EH (cell line): Measurements from ENCODE around the gene XRCC2.
"Not testable (repeated sequence)": the region's sequence is repeated elsewhere in the genome, so short reads cannot be mapped to it uniquely, and the experiment has no call there.

Source experiments
- DNase-seq: peaks from one replicate; pipeline ENCODE4 v3.0.0-alpha.2; 2015; ENCODE audit warnings: low read depth

XRCC2 gene

DNA sequence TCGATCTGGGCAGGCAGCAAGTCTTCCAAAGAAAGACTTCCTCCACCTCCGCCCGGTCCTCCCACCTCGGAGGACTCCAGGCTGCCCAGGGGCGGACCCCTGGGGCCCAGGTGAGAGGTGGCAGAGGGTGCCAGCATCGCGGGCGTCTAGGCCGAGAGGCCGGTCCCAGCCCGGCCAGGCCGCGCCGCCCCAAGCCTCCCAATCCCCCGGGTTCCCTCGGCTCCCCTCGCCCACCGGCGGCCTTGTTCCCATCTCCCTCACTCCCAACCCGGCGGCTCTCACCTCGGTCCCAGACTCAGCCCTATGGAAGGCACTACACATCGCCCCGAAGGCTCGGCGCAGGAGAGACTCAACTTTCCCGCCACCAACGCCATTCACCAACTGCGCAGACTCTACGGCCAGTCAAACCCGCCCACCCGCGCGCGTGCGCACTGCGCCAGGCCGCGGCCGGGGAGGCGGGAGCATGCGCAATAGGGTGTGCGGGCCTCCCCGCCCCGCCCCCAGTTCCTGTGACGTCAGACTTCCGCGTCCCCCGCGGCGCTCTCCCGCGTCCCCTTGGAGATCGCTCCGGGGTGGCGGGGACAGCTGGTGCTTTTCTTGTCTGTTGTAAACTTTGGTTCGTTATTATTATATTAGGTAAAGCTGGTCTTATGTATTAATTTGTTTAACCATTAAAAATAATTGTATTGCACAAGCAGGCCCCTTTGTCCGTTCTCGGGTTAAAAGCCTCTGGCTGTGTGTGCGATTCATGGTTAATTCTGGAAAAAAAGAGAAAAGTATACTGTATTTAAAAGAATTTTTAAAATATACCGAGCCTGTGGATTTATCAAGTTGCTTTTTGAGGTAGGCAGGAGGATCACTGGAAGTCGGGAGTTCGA, at the start of gene XRCC2:
Gene XRCC2 (minus strand): TSS at position 383 of the 878 bp plus-strand sequence. CDS start 62 bp downstream, at position 321.
- DNase-seq = peak; percentile 89

DNA sequence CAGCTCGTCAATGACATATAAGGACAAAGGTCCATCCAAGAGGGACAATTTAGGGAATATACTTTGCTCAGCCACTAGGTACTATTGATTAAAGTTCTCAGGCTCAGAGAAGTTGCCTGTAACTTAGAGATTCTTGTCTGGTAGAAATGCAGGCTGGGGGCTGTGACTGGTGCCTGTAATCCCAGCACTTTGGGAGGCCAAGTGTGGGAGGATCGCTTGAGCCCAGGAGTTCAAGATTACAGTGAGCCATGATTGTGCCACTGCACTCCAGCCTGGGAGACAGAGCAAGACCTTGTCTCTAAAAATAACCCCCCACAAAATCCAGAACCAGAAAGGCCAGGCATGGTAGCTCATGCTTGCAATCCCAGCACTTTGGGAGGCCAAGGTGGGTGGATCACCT, 47.4 kb upstream of the XRCC2 start:
- DNase-seq = no peak

DNA sequence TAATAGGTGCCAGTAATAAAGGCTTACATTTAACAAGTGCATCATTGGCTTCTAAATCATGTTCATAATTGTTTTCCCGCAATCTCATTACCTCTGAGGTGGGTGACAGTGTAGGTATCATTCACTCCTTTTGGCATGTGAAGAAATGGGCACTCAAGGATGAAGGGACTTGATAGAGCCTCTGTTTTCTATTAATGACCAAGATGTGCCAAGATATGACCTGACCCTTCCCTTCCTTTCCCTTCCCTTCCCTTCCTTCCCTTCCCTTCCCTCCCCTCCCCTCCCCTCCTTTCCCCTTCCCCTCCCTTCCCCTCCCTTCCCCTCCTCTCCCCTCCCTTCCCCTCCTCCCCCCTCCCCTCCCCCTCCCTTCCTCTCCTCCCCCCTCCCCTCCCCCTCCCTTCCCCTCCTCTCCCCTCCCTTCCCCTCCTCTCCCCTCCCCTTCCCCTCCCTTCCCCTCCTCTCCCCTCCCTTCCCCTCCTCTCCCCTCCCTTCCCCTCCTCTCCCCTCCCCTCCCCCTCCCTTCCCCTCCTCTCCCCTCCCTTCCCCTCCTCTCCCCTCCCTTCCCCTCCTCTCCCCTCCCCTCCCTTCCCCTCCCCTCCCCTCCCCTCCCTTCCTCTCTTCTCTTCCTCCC, 36.6 kb upstream of the XRCC2 start:
- DNase-seq = not testable (repeated sequence)

DNA sequence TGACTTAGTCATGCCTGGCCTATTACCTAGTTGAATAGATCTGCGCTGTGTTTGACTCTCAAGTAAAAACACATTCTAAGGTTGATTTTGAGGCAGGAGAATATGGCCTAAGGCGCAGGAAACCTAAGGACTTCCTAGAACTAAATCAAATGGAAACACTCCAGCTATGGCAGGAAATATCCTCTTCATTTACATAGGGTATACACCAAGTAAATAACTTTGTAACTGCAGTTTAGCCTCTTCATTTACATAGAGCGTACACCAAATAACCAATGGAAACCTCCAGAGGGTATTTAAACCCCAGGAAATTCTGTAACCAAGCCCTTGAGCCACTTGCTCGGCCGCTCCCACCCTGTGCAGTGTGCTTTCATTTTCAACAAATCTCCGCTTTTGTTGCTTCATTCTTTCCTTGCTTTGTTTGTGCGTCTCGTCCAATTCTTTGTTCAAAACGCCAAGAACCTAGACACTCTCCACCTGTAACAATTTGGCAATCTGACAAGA, 35.6 kb upstream of the XRCC2 start:
- no peak for DNase-seq

DNA sequence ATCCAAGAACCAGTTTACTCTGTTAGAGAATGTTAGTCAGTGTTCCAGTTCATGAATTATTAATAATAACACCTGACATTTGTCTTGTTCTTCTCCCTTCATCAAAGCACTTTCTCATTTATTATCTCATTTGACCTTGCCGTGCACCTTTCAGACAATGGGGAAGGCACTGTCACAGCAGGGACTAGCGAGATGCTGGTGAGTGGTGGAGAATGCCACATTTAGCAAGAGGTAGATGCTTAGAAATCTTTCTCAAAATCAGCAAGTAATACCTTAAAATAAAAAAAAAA, 34.2 kb upstream of the XRCC2 start:
- DNase-seq = no peak

DNA sequence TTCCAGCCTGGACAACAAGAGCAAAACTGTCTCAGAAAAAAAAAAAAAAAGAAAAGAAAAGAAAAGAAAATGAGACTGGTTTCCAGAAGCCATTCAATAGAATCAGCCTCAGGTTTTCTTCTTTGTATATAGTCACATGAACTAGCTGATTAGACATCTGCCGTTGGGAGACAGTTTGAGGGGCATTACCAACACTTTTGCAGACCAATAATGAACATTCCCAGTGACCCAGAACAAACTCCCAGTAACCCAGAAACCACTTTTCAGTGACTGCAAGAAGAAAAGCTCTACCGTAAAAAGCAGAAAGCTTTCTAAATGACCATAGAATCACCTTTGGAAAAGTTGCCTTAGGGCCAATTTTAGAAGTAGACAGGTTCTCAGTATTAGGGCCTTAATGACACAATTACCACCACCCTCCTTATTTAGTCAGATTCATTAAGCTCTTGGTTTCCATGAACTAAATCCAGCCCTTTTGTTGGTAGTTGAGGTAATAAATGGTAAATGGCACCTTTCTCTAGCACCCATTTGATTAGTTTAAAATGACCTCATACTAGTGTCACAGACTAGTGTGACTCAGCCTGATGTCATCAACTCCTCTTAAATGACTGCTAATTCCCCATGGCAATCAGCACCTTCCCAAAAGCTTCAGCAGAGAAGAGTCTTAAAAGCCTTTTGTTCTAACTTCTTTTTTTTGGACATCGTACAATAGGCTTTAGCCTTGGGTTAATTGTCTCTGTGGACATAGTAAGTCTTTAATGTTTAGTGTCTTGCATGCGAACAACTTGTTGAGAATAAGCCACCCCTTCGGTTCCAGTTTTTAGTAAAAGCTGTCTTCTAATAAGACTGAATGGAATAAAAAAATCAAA, 33.6 kb upstream of the XRCC2 start:
- peak; percentile 20 for DNase-seq

DNA sequence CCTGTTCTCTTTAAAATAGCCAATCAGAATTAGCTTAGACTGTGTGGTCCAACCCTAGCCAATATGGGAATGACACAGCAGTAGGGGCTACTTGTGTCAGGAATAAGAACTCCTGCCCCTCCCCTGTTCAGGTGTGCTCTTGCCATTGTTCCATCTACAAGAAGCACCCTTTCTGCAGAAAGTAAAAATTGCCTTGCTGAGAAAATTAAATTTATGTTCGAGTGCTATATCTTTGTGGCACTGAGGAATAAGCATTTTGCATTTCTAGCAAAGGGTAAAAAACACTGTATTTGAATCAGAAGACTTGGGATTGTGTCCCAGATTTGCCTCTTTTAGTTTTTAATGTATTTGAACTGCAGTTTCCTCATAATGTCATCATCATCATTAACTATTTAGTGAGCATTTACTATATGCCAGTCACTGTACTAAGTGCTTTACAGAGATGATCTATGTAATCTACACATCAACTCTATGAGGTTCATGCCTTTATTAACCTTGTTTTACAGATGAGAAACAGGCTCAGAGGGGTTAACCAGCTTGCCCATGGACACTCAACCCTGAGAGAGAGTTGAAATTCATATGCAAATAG, 28.9 kb upstream of the XRCC2 start:
- no peak for DNase-seq

DNA sequence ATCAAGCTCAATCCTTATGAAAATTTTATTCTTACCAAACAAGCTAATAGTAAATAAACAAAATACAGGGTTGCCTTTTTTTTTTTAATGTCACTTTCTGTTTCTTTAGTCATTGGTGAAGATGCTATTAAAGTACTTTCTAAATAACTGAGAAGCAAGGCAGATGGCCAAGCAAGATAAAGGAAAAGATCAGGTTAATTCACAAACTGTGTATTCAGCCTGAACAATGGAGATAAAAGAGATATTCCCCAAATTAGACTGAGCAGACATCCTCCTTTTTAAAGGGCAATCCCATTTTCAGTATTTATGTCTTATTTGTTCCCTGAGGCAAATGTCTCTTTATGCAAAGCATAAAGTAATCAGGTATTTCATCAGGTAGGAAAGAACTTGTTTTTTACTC, 23.1 kb upstream of the XRCC2 start:
- DNase-seq = no peak

DNA sequence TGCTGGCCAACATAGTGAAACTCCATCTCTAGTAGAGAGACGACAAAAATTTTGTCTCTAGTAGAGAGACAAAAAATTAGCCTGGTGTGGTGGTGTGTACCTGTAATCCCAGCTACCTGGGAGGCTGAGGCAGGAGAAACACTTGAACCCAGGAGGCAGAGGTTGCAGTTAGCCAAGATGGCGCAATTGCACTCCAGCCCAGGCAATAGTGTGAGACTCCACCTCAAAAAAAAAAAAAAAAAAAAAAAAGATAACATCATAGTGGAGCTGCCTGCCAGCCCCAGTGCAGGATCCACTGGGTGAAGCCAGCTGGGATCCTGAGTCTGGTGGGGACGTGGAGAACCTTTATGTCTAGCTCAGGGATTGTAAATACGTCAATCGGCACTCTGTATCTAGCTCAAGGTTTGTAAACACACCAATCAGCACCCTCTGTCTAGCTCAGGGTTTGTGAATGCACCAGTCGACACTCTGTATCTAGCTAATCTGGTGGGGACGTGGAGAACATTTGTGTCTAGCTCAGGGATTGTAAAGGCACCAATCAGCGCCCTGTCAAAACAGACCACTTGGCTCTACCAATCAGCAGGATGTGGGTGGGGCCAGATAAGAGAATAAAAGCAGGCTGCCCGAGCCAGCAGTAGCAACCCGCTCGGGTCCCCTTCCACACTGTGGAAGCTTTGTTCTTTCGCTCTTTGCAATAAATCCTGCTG, 21.5 kb upstream of the XRCC2 start:
- not testable (repeated sequence) for DNase-seq

DNA sequence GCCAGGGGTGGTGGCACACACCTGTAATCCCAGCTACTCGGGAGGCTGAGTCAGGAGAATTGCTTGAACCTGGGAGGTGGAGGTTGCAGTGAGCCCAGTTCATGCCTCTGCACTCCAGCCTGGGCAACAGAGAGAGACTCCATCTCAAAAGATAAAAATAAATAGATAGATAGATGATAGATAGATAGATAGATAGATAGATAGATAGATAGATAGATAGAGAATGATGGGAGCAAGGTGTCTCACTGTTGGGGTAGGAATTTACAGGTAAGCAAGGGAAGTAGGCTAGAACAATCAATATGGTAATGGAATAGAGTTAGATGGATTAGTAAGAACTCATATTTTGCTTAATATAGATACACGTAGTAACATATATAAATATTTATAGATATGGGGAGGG, 16.3 kb upstream of the XRCC2 start:
- not testable (repeated sequence) for DNase-seq

DNA sequence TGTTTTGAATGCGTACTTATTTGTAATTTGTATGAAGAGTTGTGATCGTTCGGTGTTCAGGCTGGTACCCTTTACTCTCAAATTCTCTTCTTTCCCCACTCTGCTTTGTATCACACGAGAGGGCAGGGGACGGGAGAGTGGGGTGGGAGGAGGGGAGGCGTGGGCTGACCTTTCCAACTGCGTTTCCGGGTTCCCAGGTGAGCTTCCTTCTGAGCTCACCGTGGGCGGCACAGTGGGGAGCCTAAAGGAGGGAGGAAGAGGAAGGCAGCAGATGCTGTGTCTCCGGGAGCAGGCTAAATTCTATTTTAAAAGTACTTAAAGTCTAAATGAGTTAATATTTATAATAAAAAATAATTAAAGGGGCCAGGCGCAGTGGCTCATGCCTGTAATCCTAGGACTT, 7.4 kb upstream of the XRCC2 start:
- DNase-seq = no peak

DNA sequence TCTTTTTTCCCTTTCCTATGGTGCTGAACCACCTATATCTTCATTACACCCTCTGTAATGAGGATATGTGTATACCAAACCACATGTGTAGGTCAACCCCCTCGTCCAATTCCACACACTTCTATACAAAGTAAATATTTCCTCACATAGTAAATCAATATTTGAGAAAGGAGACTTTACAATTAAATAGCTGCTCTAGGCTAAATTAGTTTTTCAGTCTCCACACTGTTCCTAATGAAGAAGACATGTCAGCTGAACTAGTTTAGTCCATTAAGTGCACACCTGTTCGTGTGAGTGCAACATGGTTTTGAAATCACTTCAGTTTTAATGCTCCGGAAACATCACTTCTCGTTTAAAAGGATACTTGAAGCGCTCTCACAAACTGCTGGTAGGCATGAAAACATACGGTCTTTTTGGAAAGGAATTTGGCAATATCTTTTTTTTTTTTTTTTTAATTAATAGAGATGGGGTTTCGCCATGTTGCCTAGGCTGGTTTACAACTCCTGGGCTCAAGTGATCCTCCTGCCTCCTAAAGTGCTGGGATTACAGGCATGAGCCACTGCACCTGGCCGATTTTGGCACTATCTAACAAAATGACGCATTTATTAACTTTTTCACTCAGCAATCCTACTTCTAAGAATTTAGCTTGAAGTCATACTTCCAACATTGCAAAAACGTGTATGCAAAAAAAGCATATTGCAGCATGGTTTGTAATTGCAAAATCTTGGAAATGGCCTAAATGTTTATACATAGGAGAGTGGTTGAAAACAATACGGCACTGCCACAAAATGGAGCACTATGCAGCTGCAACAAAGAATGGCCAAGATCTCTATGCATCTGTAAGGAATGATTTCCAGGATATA, 2.1 kb upstream of the XRCC2 start:
- no peak for DNase-seq

DNA sequence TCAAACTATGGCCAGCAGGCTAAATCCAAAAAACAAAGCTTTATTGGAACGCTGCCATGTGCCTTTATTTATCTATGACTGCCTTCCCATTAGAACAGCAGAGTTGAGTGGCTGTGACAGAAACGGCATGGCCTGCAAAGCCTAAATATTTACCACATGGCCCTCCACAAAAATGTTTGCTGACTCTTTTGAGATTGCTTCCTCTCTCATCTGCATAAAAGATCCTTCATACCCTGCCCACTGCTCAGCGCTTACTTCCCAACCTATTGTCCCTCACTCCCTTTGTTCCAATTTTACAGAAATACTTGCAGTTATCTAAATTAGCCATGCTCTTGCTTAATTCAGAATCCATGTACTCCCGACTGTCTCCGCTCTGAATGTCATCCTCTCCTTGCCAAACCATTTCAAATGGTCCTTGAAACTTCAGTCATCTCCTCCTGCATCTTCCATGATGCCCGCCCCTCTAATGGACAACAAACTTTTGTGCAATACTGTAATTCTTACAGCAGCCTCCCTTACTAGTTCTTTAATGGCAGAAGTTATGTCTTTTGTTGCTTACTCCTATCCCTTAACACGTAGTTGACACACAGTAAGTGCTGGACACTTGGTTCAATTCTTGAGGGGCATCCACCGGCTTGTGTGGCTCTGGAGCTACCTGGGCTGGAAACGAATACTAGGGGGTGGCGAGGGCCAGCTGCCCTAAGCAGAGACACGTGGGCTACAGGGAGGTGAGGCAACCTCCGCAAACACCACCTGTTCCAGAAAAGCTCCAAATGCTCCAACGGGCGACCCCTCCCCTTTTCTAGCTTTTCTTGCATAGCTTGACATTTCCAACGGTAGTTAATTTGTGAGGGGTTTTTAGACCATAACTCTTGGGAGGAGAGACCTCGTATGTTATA, 832 bp downstream of the XRCC2 start:
- DNase-seq = peak; percentile 30

DNA sequence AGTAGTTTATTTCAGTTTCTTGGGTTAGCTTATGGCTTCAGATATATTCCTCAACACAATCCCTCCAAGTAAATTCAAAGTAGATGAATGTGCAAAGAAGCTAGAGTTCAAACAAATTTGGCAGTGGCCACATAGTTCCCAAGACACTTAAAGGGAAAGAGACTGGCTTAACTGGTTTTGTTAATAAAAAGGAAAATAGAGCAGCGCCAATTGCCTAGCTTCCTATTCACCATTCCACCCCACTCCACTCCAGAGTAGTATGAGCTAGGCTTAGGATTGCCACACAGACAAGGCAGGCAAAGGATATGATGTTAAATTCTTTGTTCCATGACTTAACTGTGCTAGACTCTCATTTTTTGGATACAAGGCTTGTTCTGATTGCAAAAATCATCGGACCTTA, 2.0 kb downstream of the XRCC2 start:
- no peak for DNase-seq

DNA sequence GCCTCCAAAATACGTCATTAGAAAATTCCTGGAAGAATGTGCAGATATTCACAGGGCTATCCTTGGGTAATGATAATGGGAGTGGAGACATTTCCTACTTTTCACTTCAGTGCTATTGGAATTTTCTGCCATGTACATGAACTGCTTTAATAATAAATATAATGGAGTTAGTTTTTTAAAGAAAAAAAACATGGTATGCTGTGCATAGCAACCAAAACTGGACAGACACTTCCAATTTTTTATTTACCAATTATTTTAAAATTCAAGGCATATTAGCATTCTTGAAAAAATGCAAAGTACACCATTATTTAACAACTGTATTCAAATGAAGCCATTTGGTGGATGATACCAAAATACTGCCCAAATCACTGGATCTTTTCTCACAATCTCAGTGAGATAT, 3.3 kb downstream of the XRCC2 start:
- no peak for DNase-seq

DNA sequence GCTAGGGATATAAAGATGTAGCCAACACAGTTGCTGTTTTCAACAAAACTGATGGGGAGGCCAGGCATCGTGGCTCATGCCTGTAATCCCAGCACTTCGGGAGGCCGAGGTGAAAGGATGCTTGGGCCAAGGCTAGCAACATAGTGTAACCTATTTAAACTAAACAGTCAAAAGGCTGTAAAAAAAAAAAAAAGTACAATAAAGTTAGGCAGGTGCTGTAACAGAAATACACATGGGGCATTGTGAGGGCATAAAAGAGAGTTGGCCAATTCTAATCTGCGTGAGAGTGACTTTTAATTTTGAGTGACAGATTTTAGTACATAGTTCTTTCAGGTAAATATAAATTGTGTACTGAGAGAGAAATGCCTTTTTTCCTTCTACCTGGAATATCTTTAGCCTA, 6.2 kb downstream of the XRCC2 start:
- DNase-seq = no peak

DNA sequence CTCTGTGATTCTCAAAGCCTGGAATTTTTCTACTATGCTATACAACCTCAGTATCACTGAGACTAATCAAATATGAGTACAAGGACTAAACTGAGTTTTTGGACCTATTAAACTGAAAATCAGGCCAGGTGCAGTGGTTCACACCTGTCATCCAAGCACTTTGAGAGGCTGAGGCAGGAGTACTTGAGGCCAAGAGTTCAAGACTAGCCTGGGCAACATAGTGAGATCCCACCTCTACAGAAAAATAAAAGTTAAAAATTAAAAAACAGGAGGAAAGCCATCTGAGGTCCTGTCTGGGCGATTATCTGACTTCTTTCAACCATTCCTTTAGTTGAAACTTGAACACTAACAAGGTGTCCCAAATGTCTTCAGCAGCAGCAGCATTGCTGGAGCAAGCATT, 7.0 kb downstream of the XRCC2 start:
- no peak for DNase-seq

DNA sequence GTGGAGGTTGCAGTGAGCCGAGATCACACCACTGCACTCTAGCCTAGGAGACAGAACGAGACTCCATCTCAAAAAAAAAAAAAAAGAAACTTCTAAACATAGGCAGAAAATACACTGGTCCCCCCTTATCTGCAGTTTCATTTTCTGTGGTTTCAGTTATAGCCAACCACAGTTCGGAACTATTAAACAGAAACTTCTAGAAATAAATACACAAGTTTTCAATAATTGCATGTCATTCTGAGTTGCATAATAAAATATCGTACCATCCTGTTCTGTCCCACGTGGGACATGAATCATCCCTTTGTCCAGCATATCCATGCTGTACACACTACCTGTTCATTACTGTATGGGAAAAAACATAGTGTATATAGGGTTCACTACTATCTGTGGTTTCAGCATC, 8.0 kb downstream of the XRCC2 start:
- DNase-seq = no peak

DNA sequence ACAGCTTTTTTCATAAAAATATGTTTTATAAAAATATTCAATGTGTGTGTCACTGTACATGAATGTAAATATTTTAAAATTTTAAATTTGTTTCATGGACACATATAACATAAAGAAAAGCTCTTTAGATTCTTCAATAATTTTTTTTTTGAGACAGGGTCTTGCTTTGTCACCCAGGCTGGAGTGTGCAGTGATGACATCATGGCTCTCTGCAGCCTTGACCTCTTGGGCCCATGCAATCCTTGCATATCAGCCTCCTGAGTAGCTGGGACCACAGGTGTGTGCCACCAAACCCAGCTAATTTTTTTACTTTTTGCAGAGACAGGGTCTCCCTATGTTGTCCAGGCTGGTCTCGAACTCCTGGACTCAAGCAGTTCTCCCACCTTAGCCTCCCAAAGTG, 9.9 kb downstream of the XRCC2 start:
- DNase-seq = no peak

DNA sequence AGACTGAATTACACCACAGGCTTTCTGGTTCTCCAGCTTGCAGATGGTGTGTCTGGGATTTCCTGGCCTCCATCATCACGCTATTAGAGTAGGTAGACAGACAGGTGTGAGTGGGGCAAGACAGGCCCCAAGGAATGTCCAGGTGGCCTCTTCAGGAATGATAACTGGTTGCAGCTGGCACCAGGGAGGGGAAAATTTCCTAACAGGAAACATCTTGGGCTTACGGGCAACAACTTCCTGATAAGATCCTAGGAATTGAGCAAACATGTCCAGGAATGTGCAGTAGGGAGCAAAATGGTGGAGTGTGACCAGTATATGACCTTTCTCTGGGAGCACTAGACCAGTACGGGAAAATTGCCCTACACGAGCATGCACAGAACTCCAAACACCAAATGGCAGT, 11.3 kb downstream of the XRCC2 start:
- DNase-seq = peak; percentile 19
